ENCODE results near the gene EPHA4.

- no peak for TF ChIP-seq CTCF (IDR thresholded peaks at IDR 0.05; ENCODE audit: borderline replicate concordance, extremely low read depth, low read length, poor library complexity, severe bottlenecking)
- TF ChIP-seq EZH2 (IDR thresholded peaks at IDR 0.05; ENCODE audit: borderline replicate concordance, low read depth, low read length, severe bottlenecking) = no peak
Measured at GRCh38 chr2:221539246-221539645, 32.9 kb downstream of the EPHA4 start.
